A549 treated with AZD9567 at 1 μM for 4 hours (cell line): ENCODE measurements around the gene NCAPG2. TPM values are rescaled to one million over a fixed set of nuclear protein-coding genes. Genes with fewer than 3 reads are reported as not detected.

Source experiments
- total RNA-seq: library from RNA; stranded (reverse); fragments of 200-300 nt; extraction: Qiagen RNA extraction; gene quantifications from 5 replicates; pipeline ENCODE4 v1.2.3, GENCODE V29; 2022; ENCODE audit not compliant: insufficient read depth

Gene NCAPG2
- 31.7 to 39.7 TPM (median 36.6 TPM) in 5 replicates for total RNA-seq

GRCh38 chr7:158704524-158705233 is at the start of gene NCAPG2:
Gene NCAPG2, minus strand, starts transcription at chr7:158704804. Its CDS starts 2,905 bp downstream, at chr7:158701899.

GRCh38 chr7:158587162-158588084 is 117.2 kb downstream of the NCAPG2 start, which contains the start of gene PTPRN2:
Gene PTPRN2, minus strand, starts transcription at chr7:158587823.

Other genes with a start within 250 kb of the NCAPG2 start
- gene PTPRN2, start 117.0 kb downstream of the NCAPG2 start, total RNA-seq, result 0.65 to 1.2 TPM (median 0.99 TPM) in 5 replicates
- gene ESYT2, start 124.7 kb upstream of the NCAPG2 start, total RNA-seq, result 68.5 to 95.3 TPM (median 91.8 TPM) in 5 replicates
- gene DYNC2I1, start 151.8 kb upstream of the NCAPG2 start, total RNA-seq, result 11.9 to 16.9 TPM (median 13.1 TPM) in 5 replicates